ENCODE results near the gene ARHGAP8. TPM values are rescaled to one million over a fixed set of nuclear protein-coding genes. Genes with fewer than 3 reads are reported as not detected.

Gene ARHGAP8
- total and polyA plus RNA-seq, 2 experiments from 2014 or later, result 62.8 to 64.9 TPM

DNA sequence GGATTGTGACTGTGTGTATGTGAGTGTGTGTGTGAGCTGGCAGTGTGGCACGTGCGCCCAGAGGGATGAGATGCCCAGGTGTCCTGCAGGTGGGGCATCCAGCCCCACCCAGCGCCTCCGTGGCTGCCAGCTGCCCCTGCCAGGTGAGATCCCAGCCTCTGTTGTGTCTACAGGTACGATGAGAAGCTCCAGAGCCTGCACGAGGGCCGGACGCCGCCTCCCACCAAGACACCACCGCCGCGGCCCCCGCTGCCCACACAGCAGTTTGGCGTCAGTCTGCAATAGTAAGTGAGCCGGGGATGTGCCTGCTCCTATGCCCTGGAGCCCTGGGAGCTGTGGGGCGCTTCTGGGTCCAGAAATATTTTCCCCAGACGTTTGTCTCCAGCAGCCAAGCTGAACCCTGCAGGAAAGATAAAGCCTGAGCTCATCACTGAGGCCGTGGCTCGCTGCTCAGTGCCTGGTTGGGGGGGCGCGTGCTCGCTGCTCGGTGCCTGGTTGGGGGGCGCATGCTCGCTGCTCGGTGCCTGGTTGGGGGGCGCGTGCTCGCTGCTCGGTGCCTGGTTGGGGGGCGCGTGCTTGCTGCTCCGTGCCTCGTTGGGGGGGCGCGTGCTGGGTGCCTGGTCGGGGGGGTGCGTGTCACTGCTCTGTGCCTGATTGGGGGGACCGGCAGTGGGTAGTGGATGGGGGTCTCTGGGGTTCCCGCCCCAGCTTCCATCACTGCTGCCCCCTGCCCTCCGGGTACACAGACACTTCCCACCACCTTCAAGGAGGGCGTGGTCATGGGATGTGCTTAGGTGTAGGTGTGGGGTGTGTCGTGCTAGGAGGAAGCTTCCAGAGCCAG, 73.2 kb downstream of the ARHGAP8 start:
- DNase-seq (ENCODE audit: low spot score), result no peak
- no peaks in the 10 kb centered on the region for H3K9me2 ChIP-seq (ENCODE audit: insufficient read depth)
- peaks cover 39% of the 10 kb centered on the region for H3K36me3 Mint-ChIP-seq (ENCODE audit: low read depth)

More for the DNA sequence above, 73.2 kb downstream of the ARHGAP8 start:
- Mint-ChIP-seq H3K27me3 (ENCODE audit: insufficient read depth, low read depth, poor library complexity) (peaks cover 12% of the 10 kb centered on the region), H3K4me1 (peaks cover 14% of the 10 kb centered on the region), H3K27ac (no peak overlapping the region), H3K4me3 (no peak overlapping the region), H3K9me3 (no peaks in the 10 kb centered on the region; the same call in 2 of the 3 replicates)
- peaks cover 11% of the 10 kb centered on the region; the same call in 1 of the 2 replicates for H3K4me1 ChIP-seq (ENCODE audit: insufficient read depth)
- no peak overlapping the region for H2AFZ ChIP-seq
- H3K4me2 ChIP-seq, result no peak overlapping the region
- no peak overlapping the region for H3K4me3 ChIP-seq
- no peak for ATAC-seq
- H3K27ac ChIP-seq (ENCODE audit: low read depth), result no peak overlapping the region
- H3K36me3 ChIP-seq (ENCODE audit: insufficient read depth), result peaks cover 5% of the 10 kb centered on the region; the same call in 1 of the 2 replicates
- H4K20me1 ChIP-seq (replicated peaks; ENCODE audit: insufficient read depth), result peaks cover under 1% of the 10 kb centered on the region; the same call in 1 of the 2 replicates
- no peaks in the 10 kb centered on the region for H3F3A ChIP-seq (replicated peaks; ENCODE audit: low read depth)
- no peak for TF ChIP-seq ZNF331 (CRISPR knock-in tag; IDR thresholded peaks at IDR 0.05; ENCODE audit: low read depth)
- no peak for TF ChIP-seq NANOG (IDR thresholded peaks at IDR 0.05; ENCODE audit: borderline replicate concordance)
- TF ChIP-seq, protein P1, sequence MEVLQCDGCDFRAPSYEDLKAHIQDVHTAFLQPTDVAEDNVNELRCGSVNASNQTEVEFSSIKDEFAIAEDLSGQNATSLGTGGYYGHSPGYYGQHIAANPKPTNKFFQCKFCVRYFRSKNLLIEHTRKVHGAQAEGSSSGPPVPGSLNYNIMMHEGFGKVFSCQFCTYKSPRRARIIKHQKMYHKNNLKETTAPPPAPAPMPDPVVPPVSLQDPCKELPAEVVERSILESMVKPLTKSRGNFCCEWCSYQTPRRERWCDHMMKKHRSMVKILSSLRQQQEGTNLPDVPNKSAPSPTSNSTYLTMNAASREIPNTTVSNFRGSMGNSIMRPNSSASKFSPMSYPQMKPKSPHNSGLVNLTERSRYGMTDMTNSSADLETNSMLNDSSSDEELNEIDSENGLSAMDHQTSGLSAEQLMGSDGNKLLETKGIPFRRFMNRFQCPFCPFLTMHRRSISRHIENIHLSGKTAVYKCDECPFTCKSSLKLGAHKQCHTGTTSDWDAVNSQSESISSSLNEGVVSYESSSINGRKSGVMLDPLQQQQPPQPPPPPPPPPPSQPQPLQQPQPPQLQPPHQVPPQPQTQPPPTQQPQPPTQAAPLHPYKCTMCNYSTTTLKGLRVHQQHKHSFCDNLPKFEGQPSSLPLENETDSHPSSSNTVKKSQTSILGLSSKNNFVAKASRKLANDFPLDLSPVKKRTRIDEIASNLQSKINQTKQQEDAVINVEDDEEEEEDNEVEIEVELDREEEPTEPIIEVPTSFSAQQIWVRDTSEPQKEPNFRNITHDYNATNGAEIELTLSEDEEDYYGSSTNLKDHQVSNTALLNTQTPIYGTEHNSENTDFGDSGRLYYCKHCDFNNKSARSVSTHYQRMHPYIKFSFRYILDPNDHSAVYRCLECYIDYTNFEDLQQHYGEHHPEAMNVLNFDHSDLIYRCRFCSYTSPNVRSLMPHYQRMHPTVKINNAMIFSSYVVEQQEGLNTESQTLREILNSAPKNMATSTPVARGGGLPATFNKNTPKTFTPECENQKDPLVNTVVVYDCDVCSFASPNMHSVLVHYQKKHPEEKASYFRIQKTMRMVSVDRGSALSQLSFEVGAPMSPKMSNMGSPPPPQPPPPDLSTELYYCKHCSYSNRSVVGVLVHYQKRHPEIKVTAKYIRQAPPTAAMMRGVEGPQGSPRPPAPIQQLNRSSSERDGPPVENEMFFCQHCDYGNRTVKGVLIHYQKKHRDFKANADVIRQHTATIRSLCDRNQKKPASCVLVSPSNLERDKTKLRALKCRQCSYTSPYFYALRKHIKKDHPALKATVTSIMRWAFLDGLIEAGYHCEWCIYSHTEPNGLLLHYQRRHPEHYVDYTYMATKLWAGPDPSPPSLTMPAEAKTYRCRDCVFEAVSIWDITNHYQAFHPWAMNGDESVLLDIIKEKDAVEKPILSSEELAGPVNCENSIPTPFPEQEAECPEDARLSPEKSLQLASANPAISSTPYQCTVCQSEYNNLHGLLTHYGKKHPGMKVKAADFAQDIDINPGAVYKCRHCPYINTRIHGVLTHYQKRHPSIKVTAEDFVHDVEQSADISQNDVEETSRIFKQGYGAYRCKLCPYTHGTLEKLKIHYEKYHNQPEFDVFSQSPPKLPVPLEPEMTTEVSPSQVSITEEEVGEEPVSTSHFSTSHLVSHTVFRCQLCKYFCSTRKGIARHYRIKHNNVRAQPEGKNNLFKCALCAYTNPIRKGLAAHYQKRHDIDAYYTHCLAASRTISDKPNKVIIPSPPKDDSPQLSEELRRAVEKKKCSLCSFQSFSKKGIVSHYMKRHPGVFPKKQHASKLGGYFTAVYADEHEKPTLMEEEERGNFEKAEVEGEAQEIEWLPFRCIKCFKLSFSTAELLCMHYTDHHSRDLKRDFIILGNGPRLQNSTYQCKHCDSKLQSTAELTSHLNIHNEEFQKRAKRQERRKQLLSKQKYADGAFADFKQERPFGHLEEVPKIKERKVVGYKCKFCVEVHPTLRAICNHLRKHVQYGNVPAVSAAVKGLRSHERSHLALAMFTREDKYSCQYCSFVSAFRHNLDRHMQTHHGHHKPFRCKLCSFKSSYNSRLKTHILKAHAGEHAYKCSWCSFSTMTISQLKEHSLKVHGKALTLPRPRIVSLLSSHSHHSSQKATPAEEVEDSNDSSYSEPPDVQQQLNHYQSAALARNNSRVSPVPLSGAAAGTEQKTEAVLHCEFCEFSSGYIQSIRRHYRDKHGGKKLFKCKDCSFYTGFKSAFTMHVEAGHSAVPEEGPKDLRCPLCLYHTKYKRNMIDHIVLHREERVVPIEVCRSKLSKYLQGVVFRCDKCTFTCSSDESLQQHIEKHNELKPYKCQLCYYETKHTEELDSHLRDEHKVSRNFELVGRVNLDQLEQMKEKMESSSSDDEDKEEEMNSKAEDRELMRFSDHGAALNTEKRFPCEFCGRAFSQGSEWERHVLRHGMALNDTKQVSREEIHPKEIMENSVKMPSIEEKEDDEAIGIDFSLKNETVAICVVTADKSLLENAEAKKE (CRISPR knock-in tag; IDR thresholded peaks at IDR 0.05), result no peak
- TF ChIP-seq ZNF114 (CRISPR knock-in tag; IDR thresholded peaks at IDR 0.05), result no peak
- TF ChIP-seq EZH2 (IDR thresholded peaks at IDR 0.05; ENCODE audit: low read depth, unreplicated experiment), result no peak
- TF ChIP-seq, protein P2, sequence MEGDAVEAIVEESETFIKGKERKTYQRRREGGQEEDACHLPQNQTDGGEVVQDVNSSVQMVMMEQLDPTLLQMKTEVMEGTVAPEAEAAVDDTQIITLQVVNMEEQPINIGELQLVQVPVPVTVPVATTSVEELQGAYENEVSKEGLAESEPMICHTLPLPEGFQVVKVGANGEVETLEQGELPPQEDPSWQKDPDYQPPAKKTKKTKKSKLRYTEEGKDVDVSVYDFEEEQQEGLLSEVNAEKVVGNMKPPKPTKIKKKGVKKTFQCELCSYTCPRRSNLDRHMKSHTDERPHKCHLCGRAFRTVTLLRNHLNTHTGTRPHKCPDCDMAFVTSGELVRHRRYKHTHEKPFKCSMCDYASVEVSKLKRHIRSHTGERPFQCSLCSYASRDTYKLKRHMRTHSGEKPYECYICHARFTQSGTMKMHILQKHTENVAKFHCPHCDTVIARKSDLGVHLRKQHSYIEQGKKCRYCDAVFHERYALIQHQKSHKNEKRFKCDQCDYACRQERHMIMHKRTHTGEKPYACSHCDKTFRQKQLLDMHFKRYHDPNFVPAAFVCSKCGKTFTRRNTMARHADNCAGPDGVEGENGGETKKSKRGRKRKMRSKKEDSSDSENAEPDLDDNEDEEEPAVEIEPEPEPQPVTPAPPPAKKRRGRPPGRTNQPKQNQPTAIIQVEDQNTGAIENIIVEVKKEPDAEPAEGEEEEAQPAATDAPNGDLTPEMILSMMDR (conservative IDR thresholded peaks at IDR 0.05; ENCODE audit: low read depth in 2 of 2), result no peak
- no peak for TF ChIP-seq CREB1 (CRISPR knock-in tag; IDR thresholded peaks at IDR 0.05; ENCODE audit: low read depth)
- no peaks in the 10 kb centered on the region for H3K79me2 ChIP-seq (replicated peaks; ENCODE audit: insufficient read depth)
- no peaks in the 10 kb centered on the region for H3K27me3 ChIP-seq (ENCODE audit: insufficient read depth)
